HepG2 (cell line): Measurements from ENCODE around the gene INSRR. TPM values are rescaled to one million over a fixed set of nuclear protein-coding genes. Genes with fewer than 3 reads are reported as not detected.

ENCODE experiments used
- ATAC-seq: fragments of 200-7000 bp; cut with Tn5 transposase; 3 replicates; pipeline ENCODE4 v1.9.1; 2020; ENCODE audit warnings: mild to moderate bottlenecking, moderate library complexity
- BruUV-seq: library from RNA; stranded (reverse); fragments of 400-500 nt; replicated peaks from 2 replicates; lab custom pipeline; 2021; lab: Mats Ljungman, UMichigan
- CTCF ChIA-PET: fragments of 300-600 bp; formaldehyde crosslinking; extraction: SDS; loops from one replicate; lab custom pipeline; 2021; ENCODE audit warnings: low total read pairs, inconsistent platforms, low intra/inter-chr PET ratio; lab: Yijun Ruan, JAX
- POLR2A ChIA-PET: fragments of 350-600 bp; sonication (Branson Sonifier 250); formaldehyde crosslinking; loops from one replicate; lab custom pipeline; 2020; ENCODE audit warnings: antibody characterized with exemption, inconsistent platforms; lab: Yijun Ruan, JAX
- DNase-seq: peaks from one replicate; pipeline ENCODE4 v3.0.0-alpha.2; 2015; ENCODE audit warnings: low spot score
- FAIRE-seq: peaks from 3 replicates; lab custom pipeline; 2011; peaks lifted over from hg19 to GRCh38; lab: Jason Lieb, UNC
- H2AFZ ChIP-seq: one replicate; pipeline ENCODE4 v1.6.1; 2011; ENCODE audit warnings: low read length, inconsistent platforms
- H3K27ac ChIP-seq: fragments of 300-600 bp; 3 replicates; pipeline ENCODE4 v1.8.0; 2011; ENCODE audit warnings: mixed run types, mild to moderate bottlenecking, mixed read lengths, low read length, inconsistent platforms; ENCODE audit not compliant: insufficient read depth; ENCODE audit errors: extremely low read length
- H3K27me3 ChIP-seq, 2 experiments: fragments of 200-600 bp in 1 of 2; 2 replicates in 1 of 2; 3 replicates in 1 of 2; pipeline versions ENCODE4 v1.6.0 to v1.8.0; 2011; ENCODE audit warnings: low read length in 2 of 2, mild to moderate bottlenecking in 2 of 2, moderate library complexity in 2 of 2, inconsistent platforms in 1 of 2; ENCODE audit not compliant: insufficient read depth in 2 of 2, control insufficient read depth in 1 of 2
- H3K36me3 ChIP-seq, 2 experiments: fragments of 200-600 bp in 1 of 2; replicated peaks in 1 of 2; 2 replicates in 1 of 2; 3 replicates in 1 of 2; pipeline versions ENCODE4 v1.5.1 to v1.8.0; 2011; ENCODE audit warnings: low read length in 2 of 2, inconsistent platforms in 1 of 2; ENCODE audit not compliant: insufficient read depth in 2 of 2, control insufficient read depth in 1 of 2
- H3K4me1 ChIP-seq: 2 replicates; pipeline ENCODE4 v1.5.1; 2012; ENCODE audit warnings: low read length, inconsistent platforms; ENCODE audit not compliant: insufficient read depth
- H3K4me2 ChIP-seq: 2 replicates; pipeline ENCODE4 v1.6.0; 2011; ENCODE audit warnings: low read depth, low read length, inconsistent platforms
- H3K4me3 ChIP-seq, 3 experiments: fragments of 200-600 bp in 1 of 3; sonication (generic), shearing (Covaris generic) in 1 of 3; replicated peaks in 1 of 3; 2 replicates each; pipeline ENCODE4 v1.5.1; 2011 to 2016; ENCODE audit warnings: low read length in 3 of 3, inconsistent platforms in 2 of 3, low read depth in 2 of 3, mild to moderate bottlenecking in 2 of 3, control low read depth in 1 of 3, mixed read lengths in 1 of 3; ENCODE audit not compliant: insufficient read depth in 1 of 3
- H3K79me2 ChIP-seq: one replicate; pipeline ENCODE4 v1.6.1; 2011; ENCODE audit warnings: low read length, inconsistent platforms; ENCODE audit not compliant: insufficient read depth
- H3K9ac ChIP-seq: 2 replicates; pipeline ENCODE4 v1.6.0; 2011; ENCODE audit warnings: mild to moderate bottlenecking, low read depth, low read length, inconsistent platforms; ENCODE audit not compliant: insufficient read depth
- H3K9me3 ChIP-seq: 2 replicates; pipeline ENCODE4 v1.5.1; 2012; ENCODE audit warnings: mild to moderate bottlenecking, low read length
- H4K20me1 ChIP-seq: 2 replicates; pipeline ENCODE4 v1.6.0; 2011; ENCODE audit warnings: inconsistent platforms, mild to moderate bottlenecking, low read length, moderate library complexity; ENCODE audit not compliant: insufficient read depth
- ADNP ChIP-seq: sonication (generic); formaldehyde crosslinking; IDR thresholded peaks from 2 replicates; pipeline ENCODE4 v1.4.0; 2020; ENCODE audit warnings: missing genetic modification reagents
- IRF2 ChIP-seq: IDR thresholded peaks from 2 replicates; pipeline ENCODE4 v1.6.1; 2018; ENCODE audit warnings: missing genetic modification reagents, missing compliant biosample characterization
- MED13 ChIP-seq: sonication (generic); formaldehyde crosslinking; IDR thresholded peaks from 2 replicates; pipeline ENCODE4 v1.5.0; 2020; ENCODE audit warnings: missing genetic modification reagents
- NCOR1 ChIP-seq: fragments of 200-600 bp; sonication (generic); IDR thresholded peaks from 2 replicates; pipeline ENCODE4 v1.7.0; 2017; ENCODE audit warnings: antibody characterized with exemption, low read length, borderline replicate concordance
- NFE2L1 ChIP-seq: sonication (generic); formaldehyde crosslinking; IDR thresholded peaks from 2 replicates; pipeline ENCODE4 v1.4.0; 2020; ENCODE audit warnings: missing genetic modification reagents, mild to moderate bottlenecking, borderline replicate concordance
- NPAS2 ChIP-seq: sonication (generic); formaldehyde crosslinking; IDR thresholded peaks from 2 replicates; pipeline ENCODE4 v1.8.0; 2022; ENCODE audit warnings: mild to moderate bottlenecking, missing genetic modification reagents, borderline replicate concordance
- SALL2 ChIP-seq: sonication (generic); formaldehyde crosslinking; IDR thresholded peaks from 2 replicates; pipeline ENCODE4 v1.8.1; 2023; ENCODE audit warnings: mild to moderate bottlenecking, missing genetic modification reagents, inconsistent platforms
- SNAI1 ChIP-seq: sonication (generic); formaldehyde crosslinking; IDR thresholded peaks from 2 replicates; pipeline ENCODE4 v1.5.0; 2020; ENCODE audit warnings: mild to moderate bottlenecking, missing genetic modification reagents, borderline replicate concordance
- SNRNP70 ChIP-seq: fragments of 200-400 bp; formaldehyde crosslinking; IDR thresholded peaks from 2 replicates; pipeline ENCODE4 v1.6.1; 2017; ENCODE audit warnings: mild to moderate bottlenecking, low read depth, low read length, moderate library complexity
- SYNCRIP ChIP-seq: fragments of 200-400 bp; formaldehyde crosslinking; IDR thresholded peaks from 2 replicates; pipeline ENCODE4 v1.6.1; 2018; ENCODE audit warnings: mild to moderate bottlenecking, low read depth, low read length; ENCODE audit not compliant: insufficient read depth
- YY1 ChIP-seq: IDR thresholded peaks from 2 replicates; pipeline ENCODE4 v1.6.1; 2011; ENCODE audit warnings: low read length, low read depth, moderate library complexity, mild to moderate bottlenecking; ENCODE audit not compliant: insufficient read depth, insufficient replicate concordance
- ZBTB1 ChIP-seq: sonication (generic); formaldehyde crosslinking; IDR thresholded peaks from 2 replicates; pipeline ENCODE4 v1.4.0; 2020; ENCODE audit warnings: missing genetic modification reagents, borderline replicate concordance
- ZNF12 ChIP-seq: sonication (generic); formaldehyde crosslinking; IDR thresholded peaks from 2 replicates; pipeline ENCODE4 v1.5.0; 2020; ENCODE audit warnings: missing genetic modification reagents
- ZNF30 ChIP-seq: sonication (generic); formaldehyde crosslinking; IDR thresholded peaks from 2 replicates; pipeline ENCODE4 v1.5.0; 2020; ENCODE audit warnings: mild to moderate bottlenecking, missing genetic modification reagents
- ZNF766 ChIP-seq: sonication (generic); formaldehyde crosslinking; IDR thresholded peaks from 2 replicates; pipeline ENCODE4 v1.5.0; 2020; ENCODE audit warnings: missing genetic modification reagents, borderline replicate concordance
- ZNF790 ChIP-seq: sonication (generic); formaldehyde crosslinking; IDR thresholded peaks from 2 replicates; pipeline ENCODE4 v1.8.0; 2022; ENCODE audit warnings: missing genetic modification reagents, mild to moderate bottlenecking, borderline replicate concordance
- WGBS: methylation state at CpG from one replicate; pipeline ENCODE4 v1.1.6; 2017; ENCODE audit warnings: low lambda C conversion rate; 5-methylcytosine and 5-hydroxymethylcytosine counted together
- in situ Hi-C: cut with HindIII; loops from 2 replicates; pipeline ENCODE4 v1.10.0; 2017; ENCODE audit warnings: low pct_unique_long_range_greater_than_20kb; ENCODE audit not compliant: extremely low pct_ligation_motif_present
- intact Hi-C: fragments of 100-400 bp; cut with micrococcal nuclease; formaldehyde crosslinking; loops from one replicate; pipeline ENCODE4 v1.10.0; 2022; ENCODE audit not compliant: unreplicated experiment
- polyA plus RNA-seq, 8 experiments: library from polyadenylated mRNA; depleted of rRNA in 3 of 8; stranded (reverse) in 7 of 8; unstranded in 1 of 8; fragments of >200 nt; fragmentation: Illumina TruSeq in 4 of 8; extraction: Trizol in 4 of 8; gene quantifications; 2 replicates each; pipeline versions ENCODE4 v1.2.1 to v1.2.3, GENCODE V29; 2011 to 2016; ENCODE audit warnings: low read depth in 4 of 8, missing spikeins in 1 of 8, mixed read lengths in 1 of 8; ENCODE audit not compliant: insufficient read depth in 1 of 8
- total RNA-seq, 5 experiments: library from RNA; depleted of rRNA; stranded (reverse); fragments of >200 nt; fragmentation: Illumina TruSeq; extraction: Trizol; gene quantifications; 2 replicates each; pipeline ENCODE4 v1.2.3, GENCODE V29; 2016; ENCODE audit warnings: low read depth in 1 of 5
- TF ChIP-seq, protein P1 (sequence below): sonication (generic); formaldehyde crosslinking; IDR thresholded peaks from 2 replicates; pipeline ENCODE4 v1.8.0; 2023; ENCODE audit warnings: mild to moderate bottlenecking, missing genetic modification reagents
- TF ChIP-seq, protein P2 (sequence below): sonication (generic); formaldehyde crosslinking; IDR thresholded peaks from 2 replicates; pipeline ENCODE4 v1.5.0; 2020; ENCODE audit warnings: mild to moderate bottlenecking, missing genetic modification reagents

The INSRR gene
- total and polyA plus RNA-seq, 2 of the 13 experiments (the other 11 are each of a cell fraction or from before 2014, with no cell fraction given): not detected

DNA sequence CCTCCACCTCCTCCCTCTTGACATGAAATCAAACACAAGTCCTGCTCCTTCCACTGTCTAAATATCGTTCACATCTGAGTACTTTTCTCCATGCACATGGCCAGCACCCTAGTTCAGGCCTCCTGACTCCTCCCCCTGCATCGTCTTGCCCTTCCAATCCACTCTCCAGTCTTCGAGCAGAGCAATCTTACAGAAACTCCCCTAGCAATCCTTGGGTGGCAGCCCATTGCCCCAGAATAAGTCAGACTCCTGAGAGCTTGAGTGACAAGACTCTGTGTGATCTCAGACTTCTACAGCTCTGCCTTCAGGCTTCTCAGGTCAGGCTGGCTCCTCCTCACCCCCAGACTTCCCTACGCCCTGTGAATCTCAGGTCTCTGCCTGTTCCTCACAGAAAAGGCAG lies 47.7 kb downstream of the INSRR start:
- Histone ChIP-seq H3K36me3 (no peaks in the 10 kb centered on the region), H3K9ac (no peak overlapping the region), H2AFZ (no peak overlapping the region), H3K27me3 (peaks cover 5 to 21% of the 10 kb centered on the region in 2 experiments; a peak in 4 of 5 replicates), H3K4me3 (no peak overlapping the region), H3K4me1 (peaks cover 33% of the 10 kb centered on the region), H3K79me2 (no peaks in the 10 kb centered on the region), H3K4me2 (no peak overlapping the region), H3K9me3 (no peaks in the 10 kb centered on the region), H3K27ac (no peak overlapping the region), H4K20me1 (no peaks in the 10 kb centered on the region)
- in situ Hi-C loops (no loop called here), intact Hi-C loops (no loop called here)
- DNase-seq (no peak), ATAC-seq (no peak), FAIRE-seq (no peak)
- no TSS peak for BruUV-seq
- TF ChIP-seq MED13 (CRISPR knock-in tag) (no peak), NFE2L1 (CRISPR knock-in tag) (no peak), SNRNP70 (no peak), ZNF790 (CRISPR knock-in tag) (no peak), SNAI1 (CRISPR knock-in tag) (no peak), ZNF30 (no peak), SALL2 (CRISPR knock-in tag) (no peak), NPAS2 (CRISPR knock-in tag) (no peak), YY1 (no peak), NCOR1 (no peak), ZNF12 (CRISPR knock-in tag) (no peak), ZNF766 (CRISPR knock-in tag) (no peak), ADNP (no peak), SYNCRIP (no peak), ZBTB1 (CRISPR knock-in tag) (no peak), IRF2 (CRISPR knock-in tag) (no peak)
- TF ChIP-seq, protein P1, sequence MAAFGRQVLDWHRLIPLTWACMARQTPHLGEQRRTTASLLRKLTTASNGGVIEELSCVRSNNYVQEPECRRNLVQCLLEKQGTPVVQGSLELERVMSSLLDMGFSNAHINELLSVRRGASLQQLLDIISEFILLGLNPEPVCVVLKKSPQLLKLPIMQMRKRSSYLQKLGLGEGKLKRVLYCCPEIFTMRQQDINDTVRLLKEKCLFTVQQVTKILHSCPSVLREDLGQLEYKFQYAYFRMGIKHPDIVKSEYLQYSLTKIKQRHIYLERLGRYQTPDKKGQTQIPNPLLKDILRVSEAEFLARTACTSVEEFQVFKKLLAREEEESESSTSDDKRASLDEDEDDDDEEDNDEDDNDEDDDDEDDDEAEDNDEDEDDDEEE (CRISPR knock-in tag): no peak
- TF ChIP-seq, protein P2, sequence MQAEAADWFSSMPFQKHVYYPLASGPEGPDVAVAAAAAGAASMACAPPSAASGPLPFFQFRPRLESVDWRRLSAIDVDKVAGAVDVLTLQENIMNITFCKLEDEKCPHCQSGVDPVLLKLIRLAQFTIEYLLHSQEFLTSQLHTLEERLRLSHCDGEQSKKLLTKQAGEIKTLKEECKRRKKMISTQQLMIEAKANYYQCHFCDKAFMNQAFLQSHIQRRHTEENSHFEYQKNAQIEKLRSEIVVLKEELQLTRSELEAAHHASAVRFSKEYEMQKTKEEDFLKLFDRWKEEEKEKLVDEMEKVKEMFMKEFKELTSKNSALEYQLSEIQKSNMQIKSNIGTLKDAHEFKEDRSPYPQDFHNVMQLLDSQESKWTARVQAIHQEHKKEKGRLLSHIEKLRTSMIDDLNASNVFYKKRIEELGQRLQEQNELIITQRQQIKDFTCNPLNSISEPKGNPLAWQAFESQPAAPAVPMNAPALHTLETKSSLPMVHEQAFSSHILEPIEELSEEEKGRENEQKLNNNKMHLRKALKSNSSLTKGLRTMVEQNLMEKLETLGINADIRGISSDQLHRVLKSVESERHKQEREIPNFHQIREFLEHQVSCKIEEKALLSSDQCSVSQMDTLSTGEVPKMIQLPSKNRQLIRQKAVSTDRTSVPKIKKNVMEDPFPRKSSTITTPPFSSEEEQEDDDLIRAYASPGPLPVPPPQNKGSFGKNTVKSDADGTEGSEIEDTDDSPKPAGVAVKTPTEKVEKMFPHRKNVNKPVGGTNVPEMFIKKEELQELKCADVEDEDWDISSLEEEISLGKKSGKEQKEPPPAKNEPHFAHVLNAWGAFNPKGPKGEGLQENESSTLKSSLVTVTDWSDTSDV (CRISPR knock-in tag): no peak
- ChIA-PET CTCF (no interaction called here), POLR2A (no interaction called here)
- 70% methylated on average over 4 of the region's 4 CpGs for WGBS
